H1 (cell line): ENCODE data around the gene GSK3B. TPM values are rescaled to one million over a fixed set of nuclear protein-coding genes. Genes with fewer than 3 reads are reported as not detected.

ENCODE experiments used
- CTCF ChIA-PET: fragments of 300-600 bp; sonication (Branson Sonifier 250); formaldehyde crosslinking; loops from one replicate; lab custom pipeline; 2021; ENCODE audit not compliant: partially characterized antibody; lab: Charles Lee
- POLR2A ChIA-PET: fragments of 300-600 bp; sonication (Branson Sonifier 250); formaldehyde crosslinking; loops from one replicate; lab custom pipeline; 2021; ENCODE audit warnings: inconsistent platforms; ENCODE audit not compliant: partially characterized antibody; lab: Charles Lee
- DNase-seq, 2 experiments: peaks; one replicate each; pipeline versions ENCODE4 v3.0.0 to v3.0.0-alpha.2; 2010 to 2022; ENCODE audit warnings: low spot score in 2 of 2, low read depth in 1 of 2, mixed read lengths in 1 of 2
- FAIRE-seq: peaks from 2 replicates; lab custom pipeline; 2011; peaks lifted over from hg19 to GRCh38; lab: Jason Lieb, UNC
- H2AFZ ChIP-seq: 2 replicates; pipeline ENCODE4 v1.8.1; 2012; ENCODE audit warnings: low read length, inconsistent platforms
- H2AK5ac ChIP-seq: 2 replicates; pipeline ENCODE4 v1.6.1; 2013; ENCODE audit warnings: low read depth, low read length
- H2BK120ac ChIP-seq: replicated peaks from 2 replicates; pipeline ENCODE3; 2013; ENCODE audit warnings: low read depth, low read length, inconsistent platforms
- H2BK12ac ChIP-seq: 2 replicates; pipeline ENCODE4 v1.6.1; 2013; ENCODE audit warnings: low read depth, low read length
- H2BK15ac ChIP-seq: 2 replicates; pipeline ENCODE4 v1.6.1; 2013; ENCODE audit warnings: low read length
- H2BK20ac ChIP-seq: 2 replicates; pipeline ENCODE4 v1.6.1; 2013; ENCODE audit warnings: low read length
- H2BK5ac ChIP-seq: 2 replicates; pipeline ENCODE4 v1.6.1; 2013; ENCODE audit warnings: low read depth, low read length
- H3K14ac ChIP-seq: 2 replicates; pipeline ENCODE4 v1.6.1; 2013; ENCODE audit warnings: inconsistent platforms; ENCODE audit not compliant: insufficient read length
- H3K18ac ChIP-seq: 2 replicates; pipeline ENCODE4 v1.6.1; 2013; ENCODE audit warnings: low read length; ENCODE audit errors: extremely low read depth
- H3K23ac ChIP-seq: 2 replicates; pipeline ENCODE4 v1.6.1; 2013; ENCODE audit warnings: inconsistent platforms; ENCODE audit not compliant: insufficient read length
- H3K23me2 ChIP-seq: 2 replicates; pipeline ENCODE4 v1.6.1; 2013; ENCODE audit warnings: low read depth, low read length
- H3K27ac ChIP-seq: 2 replicates; pipeline ENCODE4 v1.6.1; 2011; ENCODE audit warnings: low read depth, low read length, inconsistent platforms
- H3K27me3 ChIP-seq, 4 experiments: replicated peaks in 1 of 4; 1 replicate in 1 of 4; 2 replicates in 3 of 4; pipeline versions ENCODE4 v1.6.1 to v1.8.1; 2011 to 2013; ENCODE audit warnings: low read length in 3 of 4, mild to moderate bottlenecking in 3 of 4, inconsistent platforms in 2 of 4, mixed read lengths in 2 of 4, moderate library complexity in 1 of 4; ENCODE audit not compliant: control insufficient read depth in 3 of 4, insufficient read depth in 3 of 4; ENCODE audit errors: extremely low read depth in 1 of 4
- H3K36me3 ChIP-seq, 4 experiments: 2 replicates each; pipeline versions ENCODE4 v1.6.1 to v1.8.1; 2011 to 2013; ENCODE audit warnings: mild to moderate bottlenecking in 4 of 4, low read length in 3 of 4, moderate library complexity in 2 of 4, control low read depth in 1 of 4, inconsistent platforms in 1 of 4; ENCODE audit not compliant: insufficient read depth in 4 of 4, control insufficient read depth in 2 of 4
- H3K4ac ChIP-seq: replicated peaks from 2 replicates; pipeline ENCODE3; 2013; ENCODE audit warnings: low read length, low read depth, mixed read lengths, inconsistent platforms; ENCODE audit not compliant: insufficient read length
- H3K4me1 ChIP-seq, 4 experiments: replicated peaks in 1 of 4; 1 replicate in 1 of 4; 2 replicates in 3 of 4; pipeline versions ENCODE4 v1.6.1 to v1.8.1; 2011 to 2013; ENCODE audit warnings: low read length in 3 of 4, inconsistent platforms in 2 of 4, mixed read lengths in 1 of 4; ENCODE audit not compliant: insufficient read depth in 4 of 4, control insufficient read depth in 3 of 4
- H3K4me2 ChIP-seq, 2 experiments: 2 replicates each; pipeline versions ENCODE4 v1.6.1 to v1.8.1; 2011 to 2013; ENCODE audit warnings: low read depth in 2 of 2, low read length in 2 of 2, control low read depth in 1 of 2, inconsistent platforms in 1 of 2, mild to moderate bottlenecking in 1 of 2; ENCODE audit not compliant: insufficient read depth in 1 of 2
- H3K4me3 ChIP-seq, 4 experiments: fragments of 200-600, 300-600 bp in 1 of 4; sonication (generic), shearing (Covaris generic), sonication (Bioruptor Twin) in 1 of 4; 2 replicates each; pipeline versions ENCODE4 v1.5.1 to v1.8.1; 2011 to 2016; ENCODE audit warnings: low read length in 4 of 4, low read depth in 3 of 4, control low read depth in 2 of 4, inconsistent platforms in 2 of 4, mild to moderate bottlenecking in 2 of 4, mixed read lengths in 1 of 4, moderate library complexity in 1 of 4; ENCODE audit not compliant: insufficient read depth in 2 of 4; ENCODE audit errors: extremely low read depth in 1 of 4
- H3K56ac ChIP-seq: replicated peaks from 2 replicates; pipeline ENCODE3; 2013; ENCODE audit warnings: low read depth, mild to moderate bottlenecking, mixed read lengths, low read length, inconsistent platforms; ENCODE audit not compliant: insufficient read length
- H3K79me1 ChIP-seq: 2 replicates; pipeline ENCODE4 v1.6.1; 2013; ENCODE audit warnings: low read depth, low read length, control low read depth
- H3K79me2 ChIP-seq, 2 experiments: 2 replicates each; pipeline versions ENCODE4 v1.6.1 to v1.8.1; 2012 to 2013; ENCODE audit warnings: low read length in 2 of 2, mild to moderate bottlenecking in 2 of 2, inconsistent platforms in 1 of 2; ENCODE audit not compliant: insufficient read depth in 2 of 2, control insufficient read depth in 1 of 2
- H3K9ac ChIP-seq, 4 experiments: replicated peaks in 1 of 4; 1 replicate in 1 of 4; 2 replicates in 3 of 4; pipeline versions ENCODE4 v1.6.1 to v1.8.1; 2011 to 2013; ENCODE audit warnings: low read depth in 3 of 4, low read length in 3 of 4, control low read depth in 2 of 4, mild to moderate bottlenecking in 2 of 4, moderate library complexity in 2 of 4, inconsistent platforms in 1 of 4; ENCODE audit errors: extremely low read depth in 1 of 4
- H3K9me3 ChIP-seq, 2 experiments: 2 replicates each; pipeline versions ENCODE4 v1.6.1 to v1.8.1; 2012 to 2013; ENCODE audit warnings: mild to moderate bottlenecking in 2 of 2, moderate library complexity in 2 of 2, control low read depth in 1 of 2, inconsistent platforms in 1 of 2, low read depth in 1 of 2, low read length in 1 of 2, mixed read lengths in 1 of 2; ENCODE audit not compliant: insufficient read depth in 2 of 2
- H4K20me1 ChIP-seq, 2 experiments: replicated peaks in 1 of 2; 2 replicates each; pipeline versions ENCODE3 to v1.8.1; 2011 to 2013; ENCODE audit warnings: inconsistent platforms in 2 of 2, low read length in 2 of 2, mild to moderate bottlenecking in 1 of 2; ENCODE audit not compliant: insufficient read depth in 2 of 2, control insufficient read depth in 1 of 2
- H4K5ac ChIP-seq: 2 replicates; pipeline ENCODE4 v1.6.1; 2013; ENCODE audit warnings: low read length, low read depth, mixed read lengths, inconsistent platforms; ENCODE audit not compliant: insufficient read length
- H4K8ac ChIP-seq: 2 replicates; pipeline ENCODE4 v1.8.0; 2013; ENCODE audit warnings: mild to moderate bottlenecking, moderate library complexity, low read length, inconsistent platforms; ENCODE audit not compliant: insufficient read depth; ENCODE audit errors: extremely low read depth
- H4K91ac ChIP-seq: replicated peaks from 2 replicates; pipeline ENCODE3; 2013; ENCODE audit warnings: low read length, mixed read lengths, inconsistent platforms; ENCODE audit not compliant: insufficient read length
- JUN ChIP-seq: IDR thresholded peaks from 2 replicates; pipeline ENCODE4 v1.6.1; 2011; ENCODE audit warnings: low read depth, mild to moderate bottlenecking, improper control_type of control experiment, low read length
- WGBS, 2 experiments: shearing (Covaris generic) in 1 of 2; methylation state at CpG; one replicate each; pipeline versions ENCODE4 v1.1.6 to v1.1.7; 2013 to 2015; ENCODE audit warnings: low lambda C conversion rate in 2 of 2, mixed read lengths in 2 of 2, inconsistent platforms in 1 of 2, low coverage in 1 of 2, missing lambda C conversion rate in 1 of 2; ENCODE audit not compliant: insufficient replicate concordance in 2 of 2, insufficient coverage in 1 of 2, insufficient read length in 1 of 2; ENCODE audit errors: extremely low coverage in 1 of 2, missing lambda C conversion rate in 1 of 2; 5-methylcytosine and 5-hydroxymethylcytosine counted together
- polyA plus RNA-seq, 7 experiments: library from polyadenylated mRNA; depleted of rRNA in 3 of 7; stranded (reverse) in 5 of 7; unstranded in 2 of 7; fragments of >200 nt in 5 of 7; fragments of 200-250 nt in 2 of 7; gene quantifications; 1 replicate in 5 of 7; 2 replicates in 1 of 7; 4 replicates in 1 of 7; pipeline versions ENCODE4 v1.2.1 to v1.2.3, GENCODE V29; 2011 to 2013; ENCODE audit warnings: missing spikeins in 2 of 7, mixed read lengths in 2 of 7
- total RNA-seq: library from RNA; stranded (reverse); fragmentation: NEBNext Ultra II Directional; extraction: Animal tissue kit (Norgen Biotek cat#: 25700); gene quantifications from 2 replicates; pipeline ENCODE4 v1.2.1, GENCODE V29; 2021

GSK3B gene
- total and polyA plus RNA-seq, 2 of the 8 experiments (the other 6 are each of a cell fraction or from before 2014, with no cell fraction given): 24.2 to 50.7 TPM

GRCh38 chr3:119818937-119819336, 275.3 kb downstream of the GSK3B start:
- 100% methylated on average over 2 of the region's 2 CpGs; no CpG with 5 or more reads in 1 of the 2 experiments for WGBS, 2 experiments
- Histone ChIP-seq H3K9me3 (no peaks in the 10 kb centered on the region), H3K79me2 (no peaks in the 10 kb centered on the region), H2AFZ (no peak overlapping the region), H4K8ac (no peak overlapping the region), H2BK5ac (no peak overlapping the region), H2BK15ac (no peak overlapping the region), H3K9ac (no peak overlapping the region), H2BK20ac (no peak overlapping the region), H4K5ac (no peak overlapping the region), H3K4ac (no peak overlapping the region), H3K18ac (no peak overlapping the region), H2AK5ac (no peak overlapping the region), H3K36me3 (no peaks in the 10 kb centered on the region), H3K4me3 (no peak overlapping the region), H3K56ac (no peak overlapping the region), H4K91ac (no peak overlapping the region), H3K14ac (no peak overlapping the region), H3K4me1 (no peaks in the 10 kb centered on the region; a peak in 1 of 7 replicates), H2BK120ac (no peak overlapping the region), H3K4me2 (no peak overlapping the region), H3K27me3 (no peaks in the 10 kb centered on the region), H4K20me1 (no peaks in the 10 kb centered on the region), H3K27ac (no peak overlapping the region), H3K23me2 (no peaks in the 10 kb centered on the region), H3K79me1 (no peaks in the 10 kb centered on the region), H3K23ac (no peak overlapping the region), H2BK12ac (no peak overlapping the region)
- DNase-seq: no peak
- no peak for FAIRE-seq
- TF ChIP-seq JUN: no peak
- CTCF ChIA-PET: interaction anchor here (0.6 to 2.7 kb wide), 10 partner anchors 8 to 1134 kb away, joined by 3 to 12 read pairs (median 4); no protein-coding TSS in a partner anchor
- POLR2A ChIA-PET: interaction anchor here (0.6 to 1.0 kb wide), 3 partner anchors 10 to 163 kb away, joined by 3 to 4 read pairs (median 3); no protein-coding TSS in a partner anchor
